ENCODE results near the gene ARPC1A. TPM values are rescaled to one million over a fixed set of nuclear protein-coding genes. Genes with fewer than 3 reads are reported as not detected.
A peak's percentile ranks its signal among the peaks of the same experiment; 100 is the strongest.

Gene ARPC1A
- total and polyA plus RNA-seq, 2 of the 8 experiments (the other 6 are each of a cell fraction or from before 2014, with no cell fraction given), result 123 to 155 TPM

- TF ChIP-seq EZH2 (IDR thresholded peaks at IDR 0.05; ENCODE audit: low read depth, low read length, severe bottlenecking) (no peak), POLR2AphosphoS5 (IDR thresholded peaks at IDR 0.05; ENCODE audit: low read depth, low read length) (peak; percentile 24; the same call in 1 of the 2 replicates), E2F6 (IDR thresholded peaks at IDR 0.05) (0 out of 2 replicates have a peak, but pooled peaks have one; percentile 12), CREB1 (IDR thresholded peaks at IDR 0.05) (0 out of 2 replicates have a peak, but pooled peaks have one; percentile 6), CTCF (IDR thresholded peaks at IDR 0.05; ENCODE audit: control extremely low read depth in 1 of 3, insufficient read depth in 1 of 3, low read depth in 1 of 3, low read length in 3 of 3) (no peak), HDAC2 (IDR thresholded peaks at IDR 0.05; ENCODE audit: borderline replicate concordance in 1 of 2, low read depth in 2 of 2, low read length in 2 of 2) (peak in 1 of 2 experiments; percentile 7; a peak in 1 of 4 replicates), PHF8 (conservative IDR thresholded peaks at IDR 0.05; ENCODE audit: low read depth, low read length) (peak; percentile 64)
Measured at GRCh38 chr7:99374111-99375064, 48.7 kb downstream of the ARPC1A start, which contains the start of gene ARPC1B (continued).
